Hematopoietic multipotent progenitor cell treated with erythropoietin and hydrocortisone succinate and interleukin-3 and kit ligand, for 4 days (in vitro differentiated cells): ENCODE data around the gene CNTD1.
"Not testable (repeated sequence)": the region's sequence is repeated elsewhere in the genome, so short reads cannot be mapped to it uniquely, and the experiment has no call there.

ENCODE experiments used
- DNase-seq: peaks from one replicate; pipeline ENCODE4 v3.0.0-alpha.2; 2015

Gene CNTD1

GRCh38 chr17:42798383-42799380, at the start of gene CNTD1, which contains the start of gene COA3:
Gene CNTD1, plus strand, starts transcription at chr17:42798861. Its CDS starts 207 bp downstream, at chr17:42799068.
Gene COA3, minus strand, starts transcription at chr17:42798704. Its CDS starts 23 bp downstream, at chr17:42798681.
- peak; percentile 94 for DNase-seq

GRCh38 chr17:42748908-42749798, 49.5 kb upstream of the CNTD1 start:
- no peak for DNase-seq

- peak; percentile 80 for DNase-seq
These were observed 47.8 kb upstream of the CNTD1 start for GRCh38 chr17:42750739-42751344.

DNA sequence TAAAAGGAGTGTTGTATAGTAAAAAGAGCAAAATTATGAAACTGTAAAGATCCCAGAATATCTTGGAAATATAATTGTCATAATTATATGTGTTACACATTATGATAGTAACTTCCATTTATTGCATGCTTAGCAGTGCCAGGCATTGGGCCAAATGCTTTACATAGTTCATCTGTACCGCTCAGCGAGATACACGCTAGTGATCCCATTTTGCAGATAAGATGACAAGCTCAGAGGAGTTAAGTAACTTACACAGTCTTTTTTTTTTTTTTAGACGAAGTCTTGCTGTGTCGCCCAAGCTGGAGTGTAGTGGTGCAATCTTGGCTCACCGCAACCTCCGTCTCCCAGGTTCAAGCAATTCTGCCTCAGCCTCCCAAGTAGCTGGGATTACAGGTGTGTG, 47.0 kb upstream of the CNTD1 start:
- DNase-seq, result peak; percentile 46

DNA sequence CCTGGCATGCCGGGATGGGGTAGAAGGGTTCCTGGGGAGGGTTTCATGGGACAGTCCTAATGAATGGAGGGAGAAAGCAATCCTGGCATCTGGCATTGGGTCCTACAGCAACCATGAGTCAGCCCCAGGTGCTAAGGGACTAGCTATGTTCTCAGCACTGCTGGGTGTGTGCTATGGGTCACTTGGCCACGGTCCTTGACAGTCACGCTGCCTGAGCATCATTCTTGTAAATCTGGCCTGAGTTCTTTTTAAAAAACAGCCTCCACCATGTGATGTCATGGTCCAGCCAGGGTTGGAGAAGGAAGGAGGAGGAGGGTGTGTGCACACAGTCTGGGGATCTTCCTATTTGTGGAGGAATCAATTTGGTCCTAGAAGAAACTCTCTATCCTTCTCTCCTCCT, 43.9 kb upstream of the CNTD1 start:
- no peak for DNase-seq

- DNase-seq, result no peak
These were observed 38.5 kb upstream of the CNTD1 start for GRCh38 chr17:42759982-42760651.

DNA sequence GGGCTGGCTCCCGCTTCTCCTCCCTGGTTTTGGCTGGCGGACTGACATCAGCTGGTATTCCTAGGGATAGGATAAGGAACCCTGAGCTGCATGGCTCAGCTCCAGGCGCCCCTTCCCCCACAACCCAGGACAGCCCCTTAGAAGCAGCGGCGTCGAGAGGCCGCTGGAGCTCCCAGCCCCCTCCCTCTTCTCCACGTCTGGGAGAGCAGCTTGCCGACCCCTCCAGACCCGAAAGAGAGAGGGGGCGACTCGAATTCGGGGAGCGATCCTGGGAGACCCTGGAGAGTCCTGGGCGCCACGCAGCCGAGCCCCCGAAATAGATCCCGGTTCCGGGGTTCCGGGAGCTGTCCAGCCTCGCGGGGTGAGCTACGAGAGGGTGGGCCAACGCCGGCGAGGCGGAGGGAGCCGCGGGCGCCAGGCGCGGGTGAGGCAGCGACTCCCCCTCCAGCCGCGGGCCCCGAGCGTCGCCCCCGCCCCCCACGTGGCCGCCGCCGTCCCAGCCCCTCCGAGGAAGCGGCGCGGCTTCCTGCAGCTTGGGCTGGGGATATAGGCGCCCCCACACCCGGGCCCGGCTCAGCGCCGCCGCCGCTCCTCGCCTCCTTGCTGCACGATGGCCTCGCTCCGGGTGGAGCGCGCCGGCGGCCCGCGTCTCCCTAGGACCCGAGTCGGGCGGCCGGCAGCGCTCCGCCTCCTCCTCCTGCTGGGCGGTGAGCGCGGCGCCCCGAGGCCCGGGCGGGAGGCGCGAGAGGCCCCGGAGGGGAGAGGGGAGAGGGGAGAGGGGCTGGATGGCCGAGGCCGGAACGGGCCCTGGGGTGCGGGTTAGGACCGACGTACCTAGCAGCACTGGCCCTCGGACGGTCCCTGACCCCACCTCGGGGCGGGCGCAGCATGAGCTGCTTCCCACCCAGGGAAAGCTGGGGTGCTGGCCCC, 37.7 kb upstream of the CNTD1 start, which contains the start of gene RAMP2:
Gene RAMP2 (plus strand): TSS at position 576 of the 930 bp plus-strand sequence. CDS start 35 bp downstream, at position 611.
- DNase-seq, result peak; percentile 40

DNA sequence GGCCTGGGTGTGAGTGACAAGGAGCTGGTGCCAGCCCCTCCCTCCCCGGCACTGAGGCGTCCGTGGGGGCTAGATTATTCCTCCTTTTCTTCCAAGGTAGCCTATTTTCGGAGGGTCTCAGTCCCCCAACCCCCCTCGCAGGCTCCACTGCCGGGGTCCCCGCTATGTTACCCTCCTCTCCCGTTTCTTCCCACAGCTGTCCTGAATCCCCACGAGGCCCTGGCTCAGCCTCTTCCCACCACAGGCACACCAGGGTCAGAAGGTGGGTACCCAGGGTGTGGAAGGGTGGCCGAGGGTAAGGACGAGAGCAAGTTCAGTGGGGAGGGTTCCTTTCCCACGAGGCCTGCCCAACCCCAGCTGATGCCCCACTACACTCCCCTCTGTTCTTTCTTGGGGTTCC, 37.0 kb upstream of the CNTD1 start:
- no peak for DNase-seq

- no peak for DNase-seq
These were observed 32.5 kb upstream of the CNTD1 start for GRCh38 chr17:42766124-42766523.

DNA sequence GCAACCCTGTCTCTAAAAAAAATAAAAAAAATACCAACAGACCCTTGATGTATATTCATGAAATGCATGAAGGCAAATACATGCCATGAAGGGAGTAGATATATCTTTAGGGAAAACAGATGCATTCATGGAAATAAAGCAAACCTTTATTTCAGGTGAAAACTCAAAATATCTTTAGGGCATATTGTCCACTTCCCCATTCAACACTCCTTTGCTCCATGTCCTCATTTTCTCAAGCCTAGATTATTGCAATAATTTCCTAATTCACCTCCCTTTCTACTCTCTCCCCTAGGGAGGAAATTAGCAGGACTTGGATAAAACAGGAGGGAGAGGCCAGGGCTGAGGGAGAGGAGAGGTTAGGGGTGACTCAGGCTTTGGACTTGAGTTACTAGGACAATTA, 31.1 kb upstream of the CNTD1 start:
- DNase-seq, result no peak

DNA sequence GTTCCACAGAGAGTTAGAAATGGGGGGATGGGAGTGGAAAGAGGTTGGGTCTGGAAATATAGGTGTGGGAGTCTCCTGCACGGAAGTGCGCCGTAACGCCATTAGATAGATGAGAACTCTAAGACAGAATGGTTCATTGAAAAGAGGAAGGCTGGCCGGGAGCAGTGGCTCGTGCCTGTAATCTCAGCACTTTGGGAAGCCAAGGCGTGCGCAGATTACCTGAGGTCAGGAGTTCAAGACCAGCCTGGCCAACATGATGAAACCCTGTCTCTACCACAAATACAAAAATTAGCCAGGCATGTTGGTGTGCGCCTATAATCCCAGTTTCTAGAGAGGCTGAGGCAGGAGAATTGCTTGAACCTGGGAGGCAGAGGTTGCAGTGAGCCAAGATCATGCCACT, 30.7 kb upstream of the CNTD1 start:
- DNase-seq, result not testable (repeated sequence)

DNA sequence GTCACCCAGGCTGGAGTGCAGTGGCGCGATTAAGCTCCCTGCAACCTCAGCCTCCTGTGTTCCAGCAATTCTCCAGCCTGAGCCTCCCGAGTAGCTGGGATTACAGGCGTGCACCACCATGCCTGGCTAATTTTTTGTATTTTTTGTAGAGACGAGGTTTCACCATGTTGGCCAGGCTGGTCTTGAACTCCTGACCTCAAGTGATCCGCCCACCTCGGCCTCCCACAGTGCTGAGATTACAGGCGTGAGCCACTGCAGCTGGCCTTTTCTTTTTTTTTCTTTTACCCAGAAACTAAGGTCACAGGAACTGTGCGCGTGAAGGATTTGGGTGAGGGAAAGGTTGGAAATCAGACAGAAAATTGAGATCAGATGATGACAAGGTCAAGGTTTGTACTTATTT, 28.7 kb upstream of the CNTD1 start:
- not testable (repeated sequence) for DNase-seq

- no peak for DNase-seq
These were observed 25.7 kb upstream of the CNTD1 start for GRCh38 chr17:42772945-42773289.

DNA sequence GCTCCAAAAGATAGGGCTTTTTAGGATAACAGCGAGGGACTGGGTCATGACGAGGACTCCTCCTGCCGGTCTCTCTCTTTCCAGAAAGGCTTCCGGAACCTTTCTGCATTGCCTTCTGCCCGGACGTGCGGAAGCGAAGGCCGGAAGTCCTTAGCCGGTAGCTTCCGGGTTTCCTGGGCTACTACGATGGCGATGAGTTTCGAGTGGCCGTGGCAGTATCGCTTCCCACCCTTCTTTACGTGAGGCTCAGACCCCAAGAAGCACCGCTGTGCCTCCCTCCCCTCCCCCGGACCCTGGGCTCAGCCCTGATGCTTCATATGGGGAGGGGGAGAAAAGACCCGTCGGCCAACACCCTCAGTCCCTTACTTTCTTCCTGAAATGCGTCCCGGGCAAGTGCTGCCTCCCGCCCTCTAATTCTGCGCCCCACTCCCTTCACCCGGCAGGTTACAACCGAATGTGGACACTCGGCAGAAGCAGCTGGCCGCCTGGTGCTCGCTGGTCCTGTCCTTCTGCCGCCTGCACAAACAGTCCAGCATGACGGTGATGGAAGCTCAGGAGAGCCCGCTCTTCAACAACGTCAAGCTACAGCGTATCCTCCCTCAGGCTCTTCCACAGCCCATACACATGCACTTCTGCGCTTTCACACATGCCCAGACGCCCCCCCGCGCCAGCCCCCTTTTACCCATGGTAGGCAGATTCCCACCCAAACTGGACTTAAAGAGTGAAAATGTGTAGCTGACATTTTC, 25.2 kb upstream of the CNTD1 start, which contains the start of gene VPS25:
Gene VPS25 (plus strand): TSS at position 160 of the 746 bp plus-strand sequence. CDS start 27 bp downstream, at position 187.
- peak; percentile 93 for DNase-seq

DNA sequence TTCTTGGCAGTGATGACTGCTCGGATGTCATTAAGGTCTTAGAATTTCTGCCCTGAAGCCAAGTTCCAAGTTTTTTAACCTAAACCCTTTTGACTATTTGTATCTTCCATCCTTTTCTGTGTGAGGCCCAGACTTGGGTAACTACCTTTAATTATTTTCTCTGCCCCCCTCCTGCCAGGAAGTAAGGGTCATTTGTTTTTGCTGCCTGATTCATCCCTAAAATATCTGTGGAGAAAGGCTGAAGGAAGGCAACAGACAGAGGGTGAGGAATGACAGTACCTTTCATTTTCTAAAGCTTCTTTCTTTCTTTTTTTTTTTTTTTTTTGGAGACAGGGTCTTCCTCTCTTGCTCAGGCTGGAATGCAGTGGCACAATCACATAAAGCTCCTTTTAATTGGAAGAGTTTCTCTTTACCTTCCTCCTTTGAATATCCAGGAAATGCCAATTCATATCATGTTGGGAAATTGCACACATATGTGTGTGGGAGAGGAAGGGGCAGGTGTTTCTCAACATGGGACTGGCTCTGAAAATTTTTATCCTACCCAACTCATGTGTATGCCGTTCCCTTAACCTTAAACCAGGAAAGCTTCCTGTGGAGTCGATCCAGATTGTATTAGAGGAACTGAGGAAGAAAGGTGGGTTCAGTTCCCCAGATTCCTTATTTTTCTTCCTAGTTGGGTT, 24.5 kb upstream of the CNTD1 start:
- no peak for DNase-seq

- DNase-seq, result peak; percentile 49
These were observed 23.0 kb upstream of the CNTD1 start for GRCh38 chr17:42775534-42776098.

DNA sequence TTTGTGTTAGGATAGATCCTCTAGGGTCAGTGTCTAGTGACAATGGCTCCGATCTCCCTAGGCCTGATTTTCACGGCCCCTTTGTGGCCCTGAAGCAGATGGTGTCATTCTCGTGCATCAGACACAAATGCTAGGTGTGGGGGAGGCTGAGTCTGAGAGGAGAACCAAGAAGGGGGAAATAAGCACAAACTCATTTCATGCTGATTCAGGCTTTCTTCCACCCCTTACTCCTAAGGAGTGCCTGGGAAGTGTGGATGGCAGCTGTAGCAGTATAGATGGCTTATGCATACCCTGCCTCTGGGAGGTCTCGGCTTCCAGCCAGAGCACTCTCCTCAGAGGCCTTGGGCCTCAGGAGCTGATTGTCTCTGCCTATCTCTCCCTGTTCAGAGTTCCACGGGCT, 20.1 kb upstream of the CNTD1 start:
- no peak for DNase-seq

- no peak for DNase-seq
These were observed 19.2 kb upstream of the CNTD1 start for GRCh38 chr17:42779304-42779935.
